Erythroblast (primary cell): ENCODE results near the gene TCEAL4.

Experiments
- GATA1 ChIP-seq: IDR thresholded peaks from 2 replicates; pipeline ENCODE4 v1.6.1; 2011; ENCODE audit warnings: low read depth, mild to moderate bottlenecking, control low read depth, low read length, moderate library complexity
- POLR2A ChIP-seq: IDR thresholded peaks from 2 replicates; pipeline ENCODE4 v1.6.1; 2011; ENCODE audit warnings: mild to moderate bottlenecking, low read length

GRCh38 chrX:103628386-103629317 is 43.3 kb downstream of the TCEAL4 start, which contains the start of gene TCEAL1:
- no peak for TF ChIP-seq POLR2A
- TF ChIP-seq GATA1: no peak
